Forelimb muscle (tissue), 1 donor: ENCODE results near the gene PIGA. TPM values are rescaled to one million over a fixed set of nuclear protein-coding genes. Genes with fewer than 3 reads are reported as not detected.
A peak's percentile ranks its signal among the peaks of the same experiment; 100 is the strongest.

ENCODE experiments used
- DNase-seq: peaks from one replicate; pipeline ENCODE4 v3.0.0-alpha.2; 2013; ENCODE audit warnings: low read depth
- polyA plus RNA-seq: library from polyadenylated mRNA; unstranded; fragments of 120-200 nt; gene quantifications from one replicate; pipeline ENCODE4 v1.2.1, GENCODE V29; 2013; ENCODE audit not compliant: insufficient read length

PIGA gene, protein sequence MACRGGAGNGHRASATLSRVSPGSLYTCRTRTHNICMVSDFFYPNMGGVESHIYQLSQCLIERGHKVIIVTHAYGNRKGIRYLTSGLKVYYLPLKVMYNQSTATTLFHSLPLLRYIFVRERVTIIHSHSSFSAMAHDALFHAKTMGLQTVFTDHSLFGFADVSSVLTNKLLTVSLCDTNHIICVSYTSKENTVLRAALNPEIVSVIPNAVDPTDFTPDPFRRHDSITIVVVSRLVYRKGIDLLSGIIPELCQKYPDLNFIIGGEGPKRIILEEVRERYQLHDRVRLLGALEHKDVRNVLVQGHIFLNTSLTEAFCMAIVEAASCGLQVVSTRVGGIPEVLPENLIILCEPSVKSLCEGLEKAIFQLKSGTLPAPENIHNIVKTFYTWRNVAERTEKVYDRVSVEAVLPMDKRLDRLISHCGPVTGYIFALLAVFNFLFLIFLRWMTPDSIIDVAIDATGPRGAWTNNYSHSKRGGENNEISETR
- polyA plus RNA-seq, result 5.4 TPM

DNA sequence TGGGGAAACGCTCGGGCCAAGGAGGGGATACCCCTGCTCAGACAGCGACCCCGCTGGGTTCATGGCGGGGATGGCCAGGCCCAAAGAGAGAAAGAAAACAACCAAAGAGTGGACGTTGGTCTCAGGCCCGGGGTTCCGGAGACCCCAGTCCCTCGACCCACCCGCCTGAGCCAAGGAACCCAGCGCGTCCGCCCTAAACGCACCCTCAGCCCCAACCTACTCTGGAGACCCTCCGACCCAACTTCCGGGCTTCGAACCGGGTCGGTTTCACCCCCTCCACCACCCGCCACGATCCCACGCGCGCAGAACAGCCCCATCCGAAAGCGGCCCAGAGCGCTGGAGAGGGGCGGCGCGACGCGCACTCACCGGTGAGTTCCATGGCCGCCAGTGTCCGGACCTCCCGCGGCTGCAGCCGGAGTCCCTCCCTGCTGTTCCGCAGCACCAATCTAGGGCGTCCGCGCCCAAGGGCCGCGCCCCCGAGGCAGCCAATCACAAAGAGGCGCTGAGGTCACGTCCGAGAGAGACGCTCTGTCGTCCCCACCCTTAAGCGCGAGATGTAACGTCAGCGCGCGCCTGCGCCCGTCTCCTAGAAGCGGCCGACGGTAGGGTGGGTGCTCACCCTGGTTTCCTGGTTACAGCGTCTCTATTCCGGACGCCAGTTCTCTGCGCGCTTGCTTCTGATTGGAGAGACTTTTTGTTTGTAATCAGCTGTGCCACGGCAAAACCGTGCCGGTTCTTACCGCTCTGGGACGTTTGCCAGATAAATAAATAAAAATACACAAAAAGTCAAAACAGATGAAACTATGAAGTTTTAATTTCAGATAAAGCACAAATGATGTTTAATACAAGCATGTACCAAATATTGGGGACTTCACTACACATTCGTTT, at the start of gene PIGA:
Gene PIGA, minus strand, starts transcription at position 389 of the 888 bp plus-strand sequence. CDS start 3,593 bp downstream, outside the sequence.
- DNase-seq, result peak; percentile 89

DNA sequence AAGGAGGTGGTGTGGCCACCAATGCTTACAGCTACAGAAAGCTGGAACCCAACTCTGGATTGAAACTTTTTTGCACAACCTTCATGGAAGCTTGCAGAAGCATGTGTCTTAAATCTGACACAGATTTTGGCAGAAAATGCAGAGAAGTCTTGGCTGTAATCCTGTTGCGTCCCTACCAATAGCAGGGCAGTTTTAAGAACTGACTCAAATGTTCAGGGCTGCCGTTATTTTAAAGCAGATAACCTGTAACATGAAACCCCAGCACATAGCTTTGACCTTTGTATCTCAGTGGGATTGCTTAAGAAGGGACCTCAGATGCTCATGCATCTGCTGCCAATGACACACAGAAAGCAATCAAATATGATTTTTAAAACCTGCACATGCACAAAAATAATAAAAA, 49.0 kb upstream of the PIGA start, which contains the start of gene VEGFD:
Gene VEGFD, minus strand, starts transcription at position 110 of the 400 bp plus-strand sequence. CDS start 467 bp downstream, outside the sequence.
- no peak for DNase-seq

DNA sequence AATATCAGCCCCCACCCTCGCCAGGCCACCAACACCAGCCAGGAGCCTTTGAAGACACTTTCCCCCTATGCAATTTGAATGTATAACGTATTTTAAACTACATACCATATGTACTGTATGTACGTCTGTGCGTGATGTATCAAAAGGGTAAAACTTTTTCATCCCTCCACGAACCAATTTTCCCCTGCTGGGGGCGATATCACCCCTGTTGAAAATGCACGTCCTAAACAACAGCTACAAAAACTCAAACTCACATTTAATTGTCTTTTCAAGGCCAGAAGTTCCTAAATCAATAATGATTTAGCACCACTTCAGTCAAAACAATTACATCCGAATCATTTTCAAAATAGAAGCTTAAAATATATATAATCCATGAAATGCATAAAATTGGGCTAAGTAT, 47.5 kb upstream of the PIGA start:
- no peak for DNase-seq

DNA sequence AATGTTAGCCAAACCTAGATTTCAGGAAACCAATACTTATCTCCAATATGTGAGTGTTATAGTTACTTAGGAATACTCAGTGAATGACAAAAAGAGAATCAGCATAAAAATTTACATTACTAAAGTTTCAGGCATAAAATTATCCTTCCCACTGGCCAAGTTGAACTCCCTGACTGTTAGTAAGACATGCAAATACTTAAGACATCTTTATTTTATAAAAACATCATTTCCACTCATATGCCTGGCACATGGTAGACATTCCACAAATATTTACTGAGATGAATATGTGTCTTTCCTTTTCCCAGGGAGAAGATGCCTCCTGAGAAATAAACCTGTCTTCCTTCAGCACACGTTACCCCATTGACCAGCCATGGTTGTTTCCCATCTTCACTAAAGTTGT, 41.6 kb upstream of the PIGA start:
- no peak for DNase-seq

DNA sequence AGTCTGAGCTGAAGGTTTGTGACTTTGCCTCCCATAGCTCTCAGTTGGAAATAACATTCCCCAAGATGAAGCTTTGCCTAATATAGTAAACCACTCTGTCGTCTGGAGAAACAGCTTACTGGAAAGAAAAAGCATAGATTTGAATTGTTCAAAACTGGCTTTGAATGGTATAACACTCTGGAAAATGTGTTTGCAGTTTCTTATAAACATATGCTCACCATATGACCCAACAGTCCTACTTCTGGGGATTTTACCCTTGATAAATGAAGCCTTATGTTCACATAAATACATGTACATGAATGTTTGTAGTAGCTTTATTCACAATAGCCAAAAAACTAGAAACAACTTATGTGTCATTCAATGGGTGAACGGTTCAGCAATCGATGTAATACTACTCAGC, 38.7 kb upstream of the PIGA start:
- no peak for DNase-seq

DNA sequence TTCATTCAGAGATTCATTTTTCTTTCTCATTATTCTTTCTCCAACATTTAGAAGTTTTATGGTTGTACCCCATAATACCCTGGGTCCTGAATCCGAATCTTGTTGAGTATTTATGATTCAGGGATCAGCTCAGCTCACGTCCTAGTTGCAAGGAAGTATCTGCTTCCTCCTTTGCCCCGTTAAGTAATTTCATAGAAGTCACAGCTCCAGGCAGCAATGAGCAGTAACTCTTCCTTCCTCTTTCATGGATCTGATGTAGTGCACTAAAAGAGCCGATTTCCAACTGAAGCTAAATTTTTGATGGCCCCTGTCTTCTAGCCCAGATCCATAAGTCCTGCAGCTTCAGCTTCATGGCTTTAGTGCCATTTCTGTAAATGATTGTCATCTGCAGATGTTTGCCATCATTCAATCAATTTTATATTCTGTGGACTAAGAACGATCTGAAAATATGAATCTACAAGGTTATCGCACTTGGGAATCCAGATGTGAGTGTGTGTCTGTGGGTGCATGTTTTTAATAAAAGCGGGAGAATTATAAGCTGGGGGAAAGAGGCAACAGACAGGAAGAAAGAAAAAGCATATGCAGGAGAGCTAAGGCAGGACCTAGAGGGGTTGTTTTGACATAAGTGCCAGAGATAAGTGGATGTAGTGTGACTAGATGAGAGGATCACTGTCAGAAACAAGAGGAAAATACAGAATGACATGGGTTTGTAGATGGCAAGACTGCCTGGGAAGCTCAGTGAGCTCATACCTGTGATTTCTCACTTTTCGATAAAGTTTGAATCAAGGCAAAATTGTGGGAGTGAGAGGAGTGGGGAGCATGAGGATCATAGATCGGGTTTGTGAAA, 31.4 kb upstream of the PIGA start:
- no peak for DNase-seq

DNA sequence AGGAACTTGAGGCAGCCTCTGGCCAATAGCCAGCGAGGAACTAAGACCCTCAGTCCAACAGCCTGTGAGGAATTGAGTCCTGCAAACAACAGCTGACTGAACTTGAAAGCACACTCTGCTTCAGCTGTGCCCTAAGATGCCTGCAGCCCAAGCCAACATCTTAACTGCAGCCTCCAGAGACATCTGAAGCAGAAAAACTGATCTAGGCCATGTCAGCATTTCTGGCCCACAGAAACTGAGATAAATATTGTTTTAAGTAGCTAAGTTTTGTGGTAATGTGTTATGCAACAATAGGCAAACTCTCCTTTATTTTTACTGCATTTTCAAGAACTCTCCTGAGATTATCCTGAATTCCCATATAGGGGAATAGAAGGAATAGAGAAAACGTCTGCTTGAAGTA, 24.4 kb upstream of the PIGA start:
- DNase-seq, result no peak

DNA sequence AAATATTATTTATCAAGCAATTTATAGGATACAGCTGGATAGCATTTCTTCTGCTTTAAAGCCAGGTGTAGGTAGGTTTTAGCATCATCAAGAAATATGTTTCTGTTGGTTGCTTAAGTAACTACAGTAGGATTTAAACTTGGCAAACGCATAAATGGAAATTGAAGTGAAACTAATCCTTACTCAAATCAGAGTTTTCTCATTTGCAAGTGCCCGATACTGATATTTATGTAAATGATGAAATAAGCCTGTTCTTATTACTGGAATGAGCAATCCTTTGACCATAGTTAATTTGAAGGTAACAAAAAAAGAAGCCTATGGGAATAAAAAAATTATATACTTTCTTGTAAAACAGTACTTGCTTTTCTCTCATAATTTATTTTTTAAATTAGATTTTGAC, 23.2 kb upstream of the PIGA start:
- no peak for DNase-seq

DNA sequence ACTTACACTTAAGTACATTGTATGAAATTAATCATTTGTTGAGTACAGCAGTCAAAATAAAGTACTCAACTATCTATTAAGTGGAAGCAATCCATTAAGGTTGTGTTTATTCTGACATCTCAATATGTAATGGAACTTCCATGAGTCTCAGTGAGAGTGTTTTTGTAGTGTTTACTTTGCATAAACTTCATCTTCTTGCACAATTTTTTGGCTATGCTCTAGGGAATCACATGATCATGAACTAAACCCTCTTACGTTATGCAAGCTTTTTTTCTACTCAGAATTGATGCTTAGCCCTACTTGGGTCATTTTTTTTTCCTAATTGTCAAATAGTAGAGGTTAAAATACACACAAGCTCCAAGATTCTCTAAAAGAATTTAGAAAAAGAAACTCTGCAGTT, 21.1 kb upstream of the PIGA start:
- peak; percentile 29 for DNase-seq

DNA sequence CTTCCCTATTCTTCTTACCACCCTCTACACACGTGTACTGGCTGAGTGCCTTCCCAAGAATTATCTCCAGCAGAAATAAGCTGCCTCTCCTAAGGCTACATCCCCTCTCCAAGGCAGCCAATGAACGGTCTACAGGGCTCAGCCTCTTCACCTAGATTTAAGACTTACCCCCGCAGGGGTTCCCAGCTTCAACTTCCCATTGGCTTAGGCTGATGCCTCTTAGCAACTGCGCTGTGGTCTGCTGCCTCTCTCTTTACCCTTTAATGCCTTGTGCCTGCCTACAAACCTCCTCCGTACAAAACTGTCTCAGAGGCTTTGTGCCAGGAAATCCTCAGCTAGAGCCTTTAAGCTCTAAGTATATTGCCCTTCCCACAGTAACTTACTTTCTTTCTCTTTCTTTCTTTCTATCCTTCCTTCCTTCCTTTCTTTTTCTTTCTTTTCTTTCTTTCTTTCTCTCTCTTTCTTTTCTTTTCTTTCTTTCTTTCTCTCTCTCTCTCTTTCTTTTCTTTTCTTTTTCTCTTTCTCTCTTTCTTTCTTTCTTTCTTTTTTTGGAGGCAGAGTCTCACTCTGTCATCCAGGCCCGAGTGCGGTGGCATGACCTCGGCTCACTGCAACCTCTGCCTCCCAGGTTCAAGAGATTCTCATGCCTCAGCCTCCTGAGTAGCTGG, 15.1 kb upstream of the PIGA start:
- no peak for DNase-seq

DNA sequence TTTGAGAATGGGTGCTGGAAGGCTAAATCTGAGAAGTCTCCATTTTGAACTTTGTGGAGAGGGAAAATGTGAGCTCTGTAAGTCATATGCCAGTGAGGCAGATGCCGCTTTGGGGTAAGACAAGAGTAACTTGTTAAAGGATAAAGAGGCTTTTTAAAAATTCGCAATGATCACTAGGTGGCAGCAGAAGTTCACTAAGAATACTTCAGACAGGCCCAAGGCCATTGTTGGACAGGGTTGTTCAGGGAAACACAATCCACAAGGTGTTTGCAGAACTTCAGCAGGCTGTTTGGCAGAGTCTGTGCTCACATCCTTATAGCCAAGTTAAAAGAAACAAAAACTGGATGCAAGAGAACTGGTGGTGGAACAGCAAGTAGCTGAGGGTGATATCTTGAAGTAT, 13.7 kb upstream of the PIGA start:
- peak; percentile 35 for DNase-seq

DNA sequence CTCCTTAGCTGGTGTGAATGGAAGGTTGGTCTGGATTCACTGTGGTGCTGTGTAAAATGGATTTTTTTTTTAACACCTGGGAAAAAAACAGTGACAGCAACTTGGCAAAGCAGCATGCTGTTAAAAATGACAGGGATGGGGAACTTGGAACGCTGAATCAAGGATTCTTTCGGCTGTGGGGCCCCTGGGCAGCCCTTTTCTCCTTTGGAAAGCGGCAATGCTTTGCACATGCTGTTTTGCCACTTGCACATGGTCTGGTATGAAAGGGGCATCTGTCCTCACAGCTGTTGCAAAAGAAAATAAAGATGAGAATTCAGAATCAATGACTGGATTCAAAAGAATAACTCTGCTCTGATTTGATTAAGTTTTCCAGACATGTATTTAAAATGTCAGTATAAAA, 10.7 kb upstream of the PIGA start:
- DNase-seq, result no peak

DNA sequence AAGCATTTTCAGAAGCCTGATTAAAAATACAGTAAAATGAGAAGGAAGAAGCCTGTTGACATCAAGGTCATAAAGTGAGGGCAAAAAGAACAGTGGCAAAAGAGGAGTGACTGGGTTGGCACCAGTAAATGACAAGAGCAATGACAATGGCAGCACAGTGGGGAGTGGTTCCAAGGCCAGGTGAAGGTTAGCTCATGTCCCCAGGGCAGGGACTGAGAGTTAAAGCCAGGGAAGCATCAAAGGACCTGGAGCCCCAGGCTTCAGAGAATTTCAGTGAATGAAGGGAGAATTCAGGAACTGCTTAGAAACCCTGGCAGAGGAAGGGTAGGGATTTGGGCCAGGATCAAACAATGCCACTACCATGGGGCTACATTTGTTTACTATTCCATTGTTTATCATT, 8.8 kb upstream of the PIGA start:
- DNase-seq, result no peak

DNA sequence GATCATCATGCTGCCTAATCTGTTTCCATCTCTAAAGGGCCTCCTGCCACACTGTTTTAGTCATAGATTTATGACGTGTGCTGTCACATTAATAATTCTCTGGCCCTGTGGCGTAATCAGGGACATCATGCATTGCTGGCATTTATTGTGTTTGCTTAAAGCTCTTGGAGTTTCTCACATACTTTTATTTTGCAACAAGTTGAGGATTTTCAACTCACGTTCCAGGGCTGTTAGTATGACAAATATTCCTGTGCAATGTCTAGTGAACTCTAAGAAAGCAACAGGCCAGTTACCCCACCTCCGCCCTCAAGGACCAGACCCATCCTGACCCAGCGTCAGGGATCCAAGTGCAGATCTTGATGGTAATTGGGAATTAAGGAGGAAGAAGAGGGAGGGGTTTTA, 7.8 kb upstream of the PIGA start:
- DNase-seq, result no peak

DNA sequence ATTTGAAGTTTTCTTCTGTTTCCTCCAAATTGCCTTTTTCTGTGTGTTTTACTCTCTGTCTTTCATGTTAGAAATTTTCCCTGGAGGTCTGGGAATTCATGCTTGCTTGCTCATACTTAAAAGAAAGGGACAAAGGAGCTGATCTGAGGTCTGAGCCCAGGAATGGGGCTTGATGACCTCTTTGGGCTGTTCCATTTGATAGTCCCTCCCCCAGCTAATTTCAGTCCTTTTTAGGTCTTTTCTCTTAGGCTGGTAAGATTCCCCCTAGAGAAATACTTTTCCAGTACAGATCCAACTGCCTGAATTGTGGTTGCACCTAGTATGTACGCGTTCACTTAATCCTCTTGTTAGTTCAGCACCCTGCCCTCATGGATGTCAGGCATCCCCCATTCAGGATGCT, 5.5 kb upstream of the PIGA start:
- DNase-seq, result no peak

DNA sequence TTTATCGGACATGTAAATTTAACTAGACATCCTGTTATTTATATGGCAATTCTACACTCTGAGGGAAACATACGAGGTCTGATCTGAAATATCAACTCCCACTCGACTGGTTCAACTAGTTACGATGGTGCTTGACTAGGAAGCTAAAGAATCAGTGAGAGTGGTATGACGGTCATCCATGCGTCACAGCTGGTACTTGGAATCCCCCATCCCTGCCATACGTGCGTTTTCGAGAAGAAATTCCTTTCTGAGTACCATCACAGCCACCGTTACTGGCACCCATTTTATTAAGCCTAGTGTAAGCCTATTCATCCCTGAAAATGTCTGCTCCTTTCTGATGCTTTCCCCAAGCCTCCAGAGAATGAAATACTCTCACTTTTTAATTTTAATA, 695 bp upstream of the PIGA start:
- no peak for DNase-seq

DNA sequence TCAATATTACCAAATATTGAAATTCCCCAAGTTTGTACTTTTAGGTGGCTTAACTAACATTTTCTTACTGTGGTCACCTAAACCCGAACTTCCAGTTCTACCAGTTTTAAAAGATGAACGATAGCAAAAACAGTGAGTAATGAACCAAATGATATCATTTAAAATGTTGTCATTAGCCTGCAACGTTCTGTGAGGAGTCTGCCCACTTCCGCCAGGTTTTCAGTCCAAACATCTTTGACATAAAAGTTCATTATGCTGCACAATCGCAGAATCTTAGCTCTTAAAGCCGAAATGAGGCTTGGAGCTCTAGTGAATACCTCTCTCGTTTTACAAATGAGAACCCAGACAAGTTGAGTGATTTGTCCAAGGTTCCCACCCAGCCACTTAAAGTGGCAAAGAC, 762 bp downstream of the PIGA start:
- DNase-seq, result no peak

DNA sequence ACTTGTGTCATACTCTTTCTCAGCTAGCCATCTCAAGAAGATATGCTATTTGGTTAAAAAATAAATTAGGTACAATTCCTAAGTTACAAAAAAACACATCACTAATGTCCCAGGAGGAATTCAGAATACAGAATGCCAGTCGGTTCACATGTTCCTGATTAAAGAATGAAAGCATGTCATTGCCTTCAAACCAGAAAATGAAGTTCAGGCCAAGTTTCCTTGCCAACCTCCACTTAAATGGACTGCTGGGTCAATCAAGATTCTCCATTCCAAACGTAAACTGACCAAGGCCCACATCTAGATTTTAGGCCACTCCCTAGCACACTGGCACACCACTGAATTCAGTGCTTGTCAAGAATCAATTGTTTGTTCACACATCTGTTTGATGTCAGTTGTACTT, 6.5 kb downstream of the PIGA start:
- no peak for DNase-seq

DNA sequence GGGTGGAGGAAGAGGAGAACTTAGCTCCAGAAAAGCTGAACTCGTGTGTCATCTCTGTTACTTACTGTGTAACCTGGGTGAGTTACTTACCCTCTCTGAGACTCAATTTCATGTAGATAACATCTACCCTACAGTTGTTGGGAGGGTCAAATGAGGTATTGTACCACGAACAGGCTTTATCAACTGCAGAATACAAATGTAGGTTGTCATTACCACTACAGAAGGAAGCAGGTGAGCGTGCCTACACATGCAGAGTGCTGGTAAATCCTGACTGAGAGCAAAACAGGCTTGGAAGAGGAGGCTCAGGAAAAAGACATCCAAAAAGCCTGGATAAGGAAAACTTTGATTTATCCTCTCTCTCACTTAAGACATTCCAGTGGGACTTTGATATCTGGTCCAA, 7.2 kb downstream of the PIGA start:
- DNase-seq, result no peak

DNA sequence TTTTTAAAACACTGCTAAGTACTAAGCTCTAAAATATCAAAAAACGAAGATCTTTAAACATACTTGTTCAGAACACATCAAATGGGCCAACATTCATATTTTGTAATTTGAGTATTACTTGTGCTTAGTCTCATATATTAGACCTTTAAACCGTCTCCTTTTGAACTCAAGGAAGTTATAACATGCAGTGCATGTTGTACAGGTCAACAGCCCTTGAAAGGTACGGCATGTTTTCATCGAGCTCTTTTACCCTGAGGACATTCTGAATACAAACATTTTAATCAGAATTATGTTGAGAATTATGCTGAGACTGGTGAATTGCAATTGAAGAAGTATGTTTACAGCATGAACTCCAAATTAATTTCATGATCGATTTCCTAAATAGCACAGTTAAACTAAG, 12.9 kb downstream of the PIGA start:
- no peak for DNase-seq

DNA sequence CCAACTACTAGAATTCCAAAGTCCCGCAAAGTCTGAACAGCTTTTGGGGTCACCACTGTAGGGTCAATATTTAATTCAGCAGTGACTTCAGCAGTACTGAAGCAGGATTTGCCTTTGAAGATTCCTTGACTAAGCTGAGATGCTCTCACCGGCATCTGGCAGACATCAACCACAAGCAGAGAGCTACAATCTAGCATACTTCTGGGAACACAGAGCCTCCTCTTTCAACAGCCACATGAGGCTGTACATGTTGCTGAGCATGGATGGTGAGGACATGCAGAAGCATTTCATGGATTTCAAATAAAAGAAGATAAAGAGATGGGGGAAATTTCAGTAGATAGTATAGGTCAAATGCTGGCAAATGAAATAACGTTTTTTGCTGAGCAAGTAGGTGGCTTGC, 13.3 kb downstream of the PIGA start:
- DNase-seq, result no peak
